Neuronal stem cell (in vitro differentiated cells): Measurements from ENCODE around the gene CNTNAP2.

Source experiments
- DNase-seq: peaks from one replicate; pipeline ENCODE4 v3.0.0-alpha.2; 2013; ENCODE audit warnings: low spot score
- H2AFZ ChIP-seq: one replicate; pipeline ENCODE4 v1.6.1; 2013; ENCODE audit warnings: mild to moderate bottlenecking, low read length, inconsistent platforms
- H2AK5ac ChIP-seq: 2 replicates; pipeline ENCODE4 v1.6.1; 2013; ENCODE audit warnings: low read depth, mild to moderate bottlenecking, inconsistent platforms, low read length, moderate library complexity, mixed read lengths
- H2BK120ac ChIP-seq: 2 replicates; pipeline ENCODE4 v1.6.1; 2013; ENCODE audit warnings: low read depth, mild to moderate bottlenecking, inconsistent platforms, low read length, moderate library complexity, mixed read lengths
- H2BK12ac ChIP-seq: one replicate; pipeline ENCODE4 v1.6.1; 2013; ENCODE audit warnings: low read length, inconsistent platforms
- H2BK15ac ChIP-seq: 2 replicates; pipeline ENCODE4 v1.6.1; 2013; ENCODE audit warnings: mild to moderate bottlenecking, low read length, inconsistent platforms, mixed read lengths
- H2BK5ac ChIP-seq: one replicate; pipeline ENCODE4 v1.6.1; 2013; ENCODE audit warnings: inconsistent platforms, mild to moderate bottlenecking, low read length, moderate library complexity
- H3K14ac ChIP-seq: one replicate; pipeline ENCODE4 v1.6.1; 2013; ENCODE audit warnings: low read length, inconsistent platforms
- H3K18ac ChIP-seq: 2 replicates; pipeline ENCODE4 v1.6.1; 2013; ENCODE audit warnings: low read length, inconsistent platforms
- H3K23ac ChIP-seq: 2 replicates; pipeline ENCODE4 v1.6.1; 2013; ENCODE audit warnings: low read depth, mild to moderate bottlenecking, mixed read lengths, low read length, inconsistent platforms; ENCODE audit not compliant: poor library complexity
- H3K27ac ChIP-seq: replicated peaks from 3 replicates; pipeline ENCODE4 v1.5.1; 2013; ENCODE audit warnings: low read length, inconsistent platforms
- H3K27me3 ChIP-seq, 3 experiments: 2 replicates each; pipeline ENCODE4 v1.6.1; 2013; ENCODE audit warnings: low read length in 3 of 3, mild to moderate bottlenecking in 2 of 3, inconsistent platforms in 1 of 3, low read depth in 1 of 3, mixed read lengths in 1 of 3, moderate library complexity in 1 of 3; ENCODE audit not compliant: control insufficient read depth in 3 of 3, insufficient read depth in 3 of 3
- H3K36me3 ChIP-seq, 2 donors: replicated peaks in 1 of 2; 2 replicates each; pipeline ENCODE4 v1.6.1; 2013; ENCODE audit warnings: low read length in 2 of 2; ENCODE audit not compliant: control insufficient read depth in 2 of 2, insufficient read depth in 2 of 2
- H3K4ac ChIP-seq: 2 replicates; pipeline ENCODE4 v1.6.1; 2013; ENCODE audit warnings: inconsistent platforms, mild to moderate bottlenecking, low read length, moderate library complexity
- H3K4me1 ChIP-seq, 2 donors: 1 replicate in 1 of 2; 2 replicates in 1 of 2; pipeline ENCODE4 v1.6.1; 2013; ENCODE audit warnings: low read length in 2 of 2, low read depth in 1 of 2; ENCODE audit not compliant: control insufficient read depth in 2 of 2, insufficient read depth in 1 of 2
- H3K4me2 ChIP-seq: one replicate; pipeline ENCODE4 v1.6.1; 2013; ENCODE audit warnings: mild to moderate bottlenecking, low read length, inconsistent platforms; ENCODE audit not compliant: insufficient read depth, poor library complexity, severe bottlenecking
- H3K4me3 ChIP-seq, 2 donors: 2 replicates each; pipeline ENCODE4 v1.5.1; 2013; ENCODE audit warnings: low read length in 2 of 2, mild to moderate bottlenecking in 2 of 2, inconsistent platforms in 1 of 2, moderate library complexity in 1 of 2
- H3K79me1 ChIP-seq: one replicate; pipeline ENCODE4 v1.6.1; 2013; ENCODE audit warnings: low read depth, mild to moderate bottlenecking, inconsistent platforms, low read length, moderate library complexity
- H3K9ac ChIP-seq: one replicate; pipeline ENCODE4 v1.6.1; 2013; ENCODE audit warnings: mild to moderate bottlenecking, low read depth, low read length, inconsistent platforms; ENCODE audit not compliant: poor library complexity
- H3K9me3 ChIP-seq, 2 donors: replicated peaks in 1 of 2; 2 replicates each; pipeline versions ENCODE3 to v1.6.1; 2013; ENCODE audit warnings: low read length in 2 of 2, mild to moderate bottlenecking in 2 of 2, inconsistent platforms in 1 of 2, low read depth in 1 of 2, mixed read lengths in 1 of 2, moderate library complexity in 1 of 2; ENCODE audit not compliant: control insufficient read depth in 2 of 2, insufficient read depth in 1 of 2
- H4K8ac ChIP-seq: one replicate; pipeline ENCODE4 v1.6.1; 2013; ENCODE audit warnings: low read depth, mild to moderate bottlenecking, inconsistent platforms, low read length, moderate library complexity
- H4K91ac ChIP-seq: one replicate; pipeline ENCODE4 v1.6.1; 2013; ENCODE audit warnings: low read length, low read depth, mild to moderate bottlenecking, inconsistent platforms; ENCODE audit not compliant: poor library complexity
- WGBS, 2 donors: extraction: QIAGEN DNeasy Blood & Tissue Kit; methylation state at CpG; one replicate each; pipeline ENCODE4 v1.1.7; 2013; ENCODE audit warnings: missing lambda C conversion rate in 2 of 2, mixed read lengths in 1 of 2; ENCODE audit not compliant: insufficient read length in 2 of 2, insufficient replicate concordance in 1 of 2; ENCODE audit errors: extremely low coverage in 2 of 2; 5-methylcytosine and 5-hydroxymethylcytosine counted together

Gene CNTNAP2

DNA sequence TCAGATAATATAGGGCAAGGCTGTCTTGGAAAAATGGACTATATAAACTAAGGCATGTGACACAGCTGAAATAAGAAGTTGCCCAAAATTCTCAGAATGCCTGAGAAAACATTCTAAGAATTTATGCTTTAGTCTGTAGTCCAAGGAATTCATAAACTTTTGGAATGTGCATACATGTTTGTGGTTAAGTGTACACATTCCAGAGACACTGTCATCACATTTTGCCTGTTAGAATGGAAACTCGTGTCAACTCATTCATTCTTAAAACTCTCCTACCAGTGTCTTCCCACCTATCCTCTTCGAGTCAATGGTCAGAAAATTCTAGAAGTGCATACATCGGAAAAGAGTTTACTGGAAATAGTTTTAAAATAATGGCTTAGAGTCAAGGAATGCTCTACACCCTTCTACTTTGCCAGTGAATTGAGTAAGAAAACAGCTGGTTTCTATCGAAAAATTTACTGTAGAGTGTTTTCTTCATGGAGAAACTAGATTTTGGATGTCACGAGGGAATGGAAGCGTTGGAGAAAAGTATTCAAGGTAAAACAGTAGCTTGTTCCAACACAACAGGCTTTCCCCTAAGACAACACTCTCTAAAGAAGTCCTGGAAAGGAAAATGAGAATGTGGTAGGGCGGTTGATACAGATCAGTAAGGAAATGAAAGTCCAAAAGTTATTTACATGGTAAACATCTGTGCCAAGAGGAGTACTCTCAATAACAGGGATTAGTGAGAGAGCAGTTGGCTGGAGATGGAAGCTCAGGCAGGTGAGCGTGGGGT lies 1296.4 kb downstream of the CNTNAP2 start:
- Histone ChIP-seq H3K18ac (no peak overlapping the region), H2BK5ac (no peak overlapping the region), H3K36me3 (no peaks in the 10 kb centered on the region), H2AFZ (no peak overlapping the region), H3K14ac (no peak overlapping the region), H3K9me3 (no peaks in the 10 kb centered on the region), H3K27ac (no peak overlapping the region), H2BK120ac (no peak overlapping the region), H3K4me3 (no peak overlapping the region), H3K4ac (no peak overlapping the region), H3K79me1 (no peaks in the 10 kb centered on the region), H2AK5ac (no peak overlapping the region), H2BK15ac (no peak overlapping the region), H4K8ac (no peak overlapping the region), H3K23ac (no peak overlapping the region), H3K4me2 (no peak overlapping the region), H2BK12ac (no peak overlapping the region), H3K27me3 (no peaks in the 10 kb centered on the region), H3K4me1 (no peaks in the 10 kb centered on the region), H3K9ac (no peak overlapping the region), H4K91ac (no peak overlapping the region)
- no peak for DNase-seq
- WGBS, 2 donors: no CpG with 5 or more reads among the region's 8 CpGs

DNA sequence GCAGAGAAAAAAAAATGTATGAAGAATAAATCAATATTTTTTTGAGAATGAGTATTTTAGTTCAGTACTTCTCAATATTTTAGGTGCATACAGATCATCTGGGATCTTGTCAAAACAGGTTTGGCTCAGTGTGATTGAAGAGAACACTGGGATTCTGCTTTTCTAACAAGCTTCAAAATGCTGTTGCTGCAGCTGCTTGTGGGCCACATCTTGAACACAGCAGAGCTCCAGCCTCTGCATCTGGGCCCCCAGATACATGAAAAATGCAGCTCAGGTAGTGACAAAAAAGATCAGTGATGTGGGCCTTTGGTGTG lies 1296.9 kb downstream of the CNTNAP2 start:
- H3K14ac ChIP-seq: no peak overlapping the region
- H2BK120ac ChIP-seq: no peak overlapping the region
- DNase-seq: no peak
- H3K27me3 ChIP-seq: no peaks in the 10 kb centered on the region
- H3K4me2 ChIP-seq: no peak overlapping the region
- no peak overlapping the region for H3K27ac ChIP-seq
- no peak overlapping the region for H2AK5ac ChIP-seq
- no peak overlapping the region for H3K9ac ChIP-seq
- H2BK5ac ChIP-seq: no peak overlapping the region
- H4K91ac ChIP-seq: no peak overlapping the region
- H2BK15ac ChIP-seq: no peak overlapping the region
- H3K36me3 ChIP-seq: no peaks in the 10 kb centered on the region
- no peak overlapping the region for H2AFZ ChIP-seq
- no peak overlapping the region for H3K23ac ChIP-seq
- H3K4me1 ChIP-seq: no peaks in the 10 kb centered on the region
- H2BK12ac ChIP-seq: no peak overlapping the region
- no peak overlapping the region for H3K4me3 ChIP-seq
- no peaks in the 10 kb centered on the region for H3K79me1 ChIP-seq
- no peaks in the 10 kb centered on the region for H3K9me3 ChIP-seq
- H3K18ac ChIP-seq: no peak overlapping the region
- H3K4ac ChIP-seq: no peak overlapping the region
- no peak overlapping the region for H4K8ac ChIP-seq

GRCh38 chr7:147415991-147416390 lies 1299.4 kb downstream of the CNTNAP2 start:
- no CpG with 5 or more reads among the region's 1 CpG for WGBS, 2 donors
- H3K36me3 ChIP-seq: no peaks in the 10 kb centered on the region
- H2BK15ac ChIP-seq: no peak overlapping the region
- H3K14ac ChIP-seq: no peak overlapping the region
- no peak overlapping the region for H2AFZ ChIP-seq
- H3K9me3 ChIP-seq: no peaks in the 10 kb centered on the region
- H3K4me2 ChIP-seq: no peak overlapping the region
- H4K91ac ChIP-seq: no peak overlapping the region
- H3K9ac ChIP-seq: no peak overlapping the region
- no peak overlapping the region for H2BK12ac ChIP-seq
- no peak overlapping the region for H3K27ac ChIP-seq
- H3K4me3 ChIP-seq: no peak overlapping the region
- H3K18ac ChIP-seq: no peak overlapping the region
- no peak overlapping the region for H2AK5ac ChIP-seq
- no peaks in the 10 kb centered on the region for H3K4me1 ChIP-seq
- no peak overlapping the region for H3K4ac ChIP-seq
- no peaks in the 10 kb centered on the region for H3K79me1 ChIP-seq
- H2BK5ac ChIP-seq: no peak overlapping the region
- no peak overlapping the region for H3K23ac ChIP-seq
- no peak overlapping the region for H2BK120ac ChIP-seq
- no peak overlapping the region for H4K8ac ChIP-seq
- H3K27me3 ChIP-seq: no peaks in the 10 kb centered on the region
- DNase-seq: no peak

DNA sequence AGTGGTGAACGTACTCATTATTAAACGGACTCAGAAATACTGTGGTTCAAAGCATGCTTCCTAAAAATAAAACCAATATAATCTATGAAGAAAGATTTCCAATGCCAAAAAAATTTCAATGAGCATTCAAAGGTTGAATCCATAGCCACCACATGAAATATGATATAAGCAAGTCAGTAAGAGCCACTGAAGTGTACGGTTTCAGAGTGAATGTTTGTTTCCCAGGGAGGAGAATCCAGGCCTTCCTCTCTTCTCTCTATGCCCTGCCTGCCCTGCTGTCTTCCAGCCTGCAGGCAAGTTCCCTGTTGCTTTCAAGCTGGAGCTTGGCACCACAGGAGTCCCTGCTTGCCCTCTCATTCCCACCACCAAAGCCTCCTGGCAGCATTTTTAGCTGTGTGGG lies 1302.4 kb downstream of the CNTNAP2 start:
- no peak overlapping the region for H2AFZ ChIP-seq
- H3K14ac ChIP-seq: no peak overlapping the region
- H3K18ac ChIP-seq: no peak overlapping the region
- no peak overlapping the region for H3K9ac ChIP-seq
- no peaks in the 10 kb centered on the region for H3K27me3 ChIP-seq
- H4K91ac ChIP-seq: no peak overlapping the region
- H2AK5ac ChIP-seq: no peak overlapping the region
- no peak for DNase-seq
- H3K9me3 ChIP-seq: no peaks in the 10 kb centered on the region
- H3K4me1 ChIP-seq: no peaks in the 10 kb centered on the region
- H2BK12ac ChIP-seq: no peak overlapping the region
- H3K4ac ChIP-seq: no peak overlapping the region
- no peaks in the 10 kb centered on the region for H3K36me3 ChIP-seq
- H3K27ac ChIP-seq: no peak overlapping the region
- H3K23ac ChIP-seq: no peak overlapping the region
- H3K4me2 ChIP-seq: no peak overlapping the region
- no peak overlapping the region for H2BK120ac ChIP-seq
- no peak overlapping the region for H2BK5ac ChIP-seq
- H3K4me3 ChIP-seq: no peak overlapping the region
- no peak overlapping the region for H2BK15ac ChIP-seq
- no peaks in the 10 kb centered on the region for H3K79me1 ChIP-seq
- no peak overlapping the region for H4K8ac ChIP-seq
- no CpG with 5 or more reads among the region's 3 CpGs for WGBS, 2 donors
